ENCODE data around the gene CASQ1.

Gene CASQ1

DNA sequence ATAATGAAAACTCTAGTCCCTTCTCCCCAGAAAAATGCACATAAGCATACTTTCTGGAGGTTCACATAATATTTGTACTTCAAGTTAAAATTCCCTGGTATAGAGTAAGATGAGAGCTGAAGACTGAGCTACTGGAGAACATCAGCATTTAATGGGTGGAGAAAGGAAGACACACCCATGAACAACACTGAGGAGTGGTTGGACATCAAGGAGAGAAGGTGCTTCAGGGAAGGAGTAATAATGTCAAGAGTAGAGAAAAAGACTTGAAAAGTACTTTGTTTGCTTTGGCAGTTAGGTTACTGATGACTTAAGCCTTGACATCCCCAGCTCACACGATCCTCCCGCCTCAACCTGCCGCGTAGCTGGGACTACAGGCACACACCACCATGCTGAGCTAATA lies 36.7 kb downstream of the CASQ1 start:
- DNase-seq: no peak

DNA sequence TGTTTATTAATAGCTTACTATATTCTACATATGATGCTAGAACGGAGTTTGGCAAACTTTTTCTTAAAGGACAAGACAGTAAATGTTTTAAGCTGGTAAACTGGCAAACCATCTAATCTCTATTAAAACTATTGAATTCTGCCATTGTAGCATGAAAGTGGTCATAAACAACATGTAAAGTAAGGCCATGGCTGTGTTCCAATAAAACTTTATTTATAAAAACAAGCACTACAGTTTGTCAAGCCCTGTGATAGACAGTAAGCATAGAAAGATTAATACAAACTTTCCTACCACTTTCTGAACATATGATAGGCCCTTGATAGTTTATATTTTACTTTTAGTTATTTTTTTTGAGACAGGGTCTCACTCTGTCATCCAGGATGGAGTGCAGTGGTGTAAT lies 37.2 kb downstream of the CASQ1 start:
- no peak for DNase-seq

DNA sequence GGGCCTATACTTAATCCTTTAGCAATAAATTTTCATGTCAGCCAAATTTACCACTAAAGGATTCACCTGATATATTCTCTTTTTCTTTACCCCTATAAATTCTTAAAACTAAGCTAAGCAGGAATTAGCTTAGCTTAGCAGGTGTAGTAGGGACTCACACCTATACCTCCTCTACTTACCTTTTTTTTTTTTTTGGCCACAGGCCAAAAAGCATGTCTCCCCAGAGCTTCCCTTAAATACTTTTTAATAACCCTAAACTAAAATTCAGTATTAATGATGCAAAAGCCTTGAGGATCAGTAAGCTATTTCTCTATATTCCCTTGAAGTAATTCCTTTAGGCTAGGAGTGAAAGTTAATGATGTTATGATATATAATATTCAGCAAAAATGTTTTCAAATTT lies 38.1 kb downstream of the CASQ1 start:
- no peak for DNase-seq

DNA sequence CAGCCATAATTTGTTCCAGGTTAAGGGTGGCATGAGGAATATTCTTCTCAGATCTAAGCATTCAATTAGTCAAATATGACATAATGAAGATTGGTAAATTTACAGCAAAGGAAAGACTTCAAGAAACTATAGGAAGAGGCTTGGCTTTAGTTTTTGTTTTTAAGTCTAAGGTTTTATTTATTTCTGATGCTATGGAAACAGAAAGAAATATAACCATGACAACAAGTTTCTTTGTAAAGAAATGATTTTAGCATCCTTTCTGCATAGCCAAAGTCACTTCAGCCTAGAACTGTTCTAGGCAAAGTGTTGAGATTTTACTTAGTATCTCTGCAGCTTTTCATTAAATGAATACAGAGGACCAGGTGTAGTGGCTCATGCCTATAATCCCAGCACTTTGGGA lies 42.5 kb downstream of the CASQ1 start:
- DNase-seq: no peak

DNA sequence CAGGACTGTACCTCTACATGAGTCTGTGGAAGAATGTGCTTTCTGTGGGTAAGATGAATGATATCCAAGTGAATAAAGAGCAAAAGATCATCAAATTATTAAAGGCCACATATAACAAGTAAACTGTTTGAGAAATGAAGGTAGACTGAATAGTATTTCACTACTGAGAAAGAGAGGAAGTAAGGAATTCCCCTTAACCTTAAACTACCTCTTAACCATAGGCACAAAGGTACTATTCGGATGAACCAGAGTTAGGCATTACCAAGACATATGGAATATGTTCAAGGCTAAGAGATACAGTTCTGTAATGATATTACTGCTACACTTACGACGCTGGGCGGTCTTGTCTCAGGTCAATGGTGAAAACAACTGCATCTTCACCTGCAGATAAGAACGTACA lies 46.4 kb downstream of the CASQ1 start:
- no peak for DNase-seq

DNA sequence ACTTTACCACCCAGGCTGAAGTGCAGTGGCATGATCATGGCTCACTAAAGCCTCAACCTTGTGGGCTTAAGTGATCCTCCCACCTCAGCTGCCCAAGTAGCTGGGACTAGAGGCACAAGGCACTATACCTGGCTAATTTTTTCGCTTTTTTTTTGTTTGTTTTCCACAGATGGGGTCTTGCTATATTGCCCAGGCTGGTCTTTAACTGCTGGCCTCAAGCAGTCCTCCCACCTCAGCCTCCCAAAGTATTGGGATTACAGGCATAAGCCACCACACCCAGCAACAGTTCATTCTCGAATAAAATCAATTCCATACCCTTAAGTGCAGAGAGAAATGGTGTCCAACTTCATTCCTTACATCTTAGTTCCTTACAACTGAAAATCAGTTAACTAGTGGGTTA lies 47.2 kb downstream of the CASQ1 start:
- no peak for DNase-seq

DNA sequence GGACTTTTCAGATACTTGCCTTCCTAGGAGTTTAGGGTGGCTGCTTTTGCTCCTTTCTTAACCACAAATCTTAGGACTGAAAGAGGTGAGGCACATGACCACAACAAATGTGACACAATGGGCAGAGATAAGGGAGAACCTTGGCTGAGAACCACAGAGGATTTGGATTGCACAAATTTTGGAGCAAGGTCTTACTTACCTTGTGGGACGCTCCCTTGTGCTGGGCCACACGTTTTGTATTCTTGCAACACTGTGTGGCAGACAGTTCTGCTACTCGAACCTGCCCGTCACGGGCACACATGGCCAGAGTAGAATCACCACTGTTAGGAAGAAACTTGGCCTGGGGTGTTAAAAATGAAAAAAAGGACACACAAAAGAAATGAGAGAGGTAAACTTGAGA lies 48.0 kb downstream of the CASQ1 start:
- no peak for DNase-seq

DNA sequence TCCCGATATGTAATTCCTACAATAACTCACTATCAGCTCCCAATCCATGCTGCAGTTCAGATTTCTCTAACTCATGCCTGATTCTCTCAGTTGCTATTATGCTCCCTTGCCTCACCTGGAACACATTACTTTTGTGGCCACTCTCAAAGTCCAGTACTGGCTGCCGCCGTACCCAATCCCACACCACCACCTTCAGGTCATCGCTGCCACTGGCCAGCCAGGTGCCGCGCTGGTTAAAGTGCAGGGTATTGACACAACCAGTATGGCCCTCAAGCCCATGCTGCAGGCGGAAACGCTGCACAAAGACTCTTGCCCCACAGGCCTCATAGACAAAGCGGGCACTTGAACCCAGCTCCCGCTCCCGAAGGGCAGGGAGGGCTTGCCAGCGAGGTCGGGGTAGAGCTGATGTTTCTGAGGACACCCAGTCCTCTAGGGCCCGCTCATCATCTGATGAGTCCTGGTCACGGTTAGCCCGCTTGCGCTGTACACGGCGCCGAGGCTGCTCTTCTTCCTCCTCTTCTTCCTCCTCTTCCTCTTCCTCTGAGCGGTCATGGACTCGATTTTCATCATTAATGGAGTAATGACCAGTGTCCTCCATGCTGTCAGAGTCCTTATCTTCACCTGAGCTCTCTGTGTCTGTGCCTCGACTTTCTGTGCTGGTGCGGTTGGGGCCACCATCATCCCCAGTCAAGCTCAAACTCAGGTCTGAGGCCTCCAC lies 49.4 kb downstream of the CASQ1 start:
- DNase-seq: no peak

DNA sequence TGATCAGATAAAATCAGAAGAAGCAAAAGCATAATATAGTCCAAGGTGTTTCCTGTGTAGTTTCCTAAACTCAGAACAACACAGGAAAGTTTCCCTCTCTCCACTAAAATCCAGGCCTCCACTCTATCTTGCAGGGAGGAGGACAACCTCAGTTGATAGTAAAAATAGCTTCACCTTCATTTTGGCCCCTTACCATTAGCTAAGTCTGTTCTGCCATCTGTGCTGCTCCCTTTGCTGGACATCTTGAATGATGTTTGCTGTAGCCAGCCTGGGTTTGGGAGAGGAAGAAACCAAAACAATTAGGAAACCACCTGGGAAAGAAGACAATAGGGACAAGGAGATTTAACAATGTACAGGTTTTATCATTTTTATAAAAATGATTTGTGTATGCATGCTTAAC lies 53.4 kb downstream of the CASQ1 start:
- DNase-seq: no peak

DNA sequence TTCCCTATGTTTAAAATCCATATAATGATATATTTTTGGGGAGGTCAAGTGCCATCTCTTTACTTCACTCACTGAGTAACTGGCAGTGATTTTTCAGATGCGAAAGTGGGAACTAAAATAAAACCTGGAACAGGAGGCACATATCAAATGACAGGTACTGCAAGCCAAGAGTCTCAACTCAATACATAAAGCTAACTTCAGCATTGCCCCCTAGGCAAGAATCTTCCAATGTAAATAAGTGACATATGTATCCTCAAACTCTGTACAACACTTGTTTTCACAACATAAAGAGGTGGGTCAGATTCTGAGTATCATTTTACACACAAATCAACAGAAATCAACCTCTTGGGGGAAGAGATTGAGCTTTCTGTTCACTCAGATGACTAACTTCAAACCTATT lies 53.8 kb downstream of the CASQ1 start:
- DNase-seq: no peak

DNA sequence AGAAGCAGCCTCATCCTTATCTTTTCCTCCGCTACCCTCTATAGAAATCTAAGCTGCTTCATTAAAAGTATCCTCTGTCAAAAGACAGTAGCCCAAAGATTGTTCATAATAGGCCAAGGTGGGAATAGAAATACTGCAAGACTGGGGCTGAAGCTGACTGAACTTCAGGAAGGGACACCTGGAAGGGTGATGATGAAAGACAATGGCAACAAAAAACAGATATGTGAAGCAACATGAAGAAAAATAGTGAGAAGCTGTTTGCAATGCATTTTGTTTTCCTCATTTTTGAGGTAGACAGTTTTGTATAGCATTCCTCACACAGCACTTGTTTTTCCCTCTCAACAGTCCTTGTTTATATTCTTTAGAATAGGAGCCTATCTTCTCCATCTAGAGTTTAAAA lies 55.1 kb downstream of the CASQ1 start:
- DNase-seq: no peak

DNA sequence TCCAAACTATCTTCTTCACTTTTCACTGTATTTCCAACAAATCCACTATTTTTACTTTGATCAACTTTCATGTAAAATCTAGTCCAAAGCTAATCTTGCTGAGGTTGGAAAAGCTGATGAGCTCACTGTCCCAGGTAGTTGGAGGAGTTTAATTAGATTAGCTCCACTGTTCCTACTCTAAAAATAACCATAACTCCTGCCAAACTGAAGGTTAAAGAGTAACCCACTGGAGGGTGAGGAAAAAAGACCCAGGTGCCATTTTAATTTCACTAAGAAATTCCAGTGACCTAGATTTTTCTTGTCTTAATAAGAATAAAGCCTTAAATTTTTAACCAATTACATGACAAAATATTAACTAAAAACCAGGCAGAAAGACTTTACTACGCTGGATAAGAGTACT lies 56.7 kb downstream of the CASQ1 start:
- DNase-seq: no peak

DNA sequence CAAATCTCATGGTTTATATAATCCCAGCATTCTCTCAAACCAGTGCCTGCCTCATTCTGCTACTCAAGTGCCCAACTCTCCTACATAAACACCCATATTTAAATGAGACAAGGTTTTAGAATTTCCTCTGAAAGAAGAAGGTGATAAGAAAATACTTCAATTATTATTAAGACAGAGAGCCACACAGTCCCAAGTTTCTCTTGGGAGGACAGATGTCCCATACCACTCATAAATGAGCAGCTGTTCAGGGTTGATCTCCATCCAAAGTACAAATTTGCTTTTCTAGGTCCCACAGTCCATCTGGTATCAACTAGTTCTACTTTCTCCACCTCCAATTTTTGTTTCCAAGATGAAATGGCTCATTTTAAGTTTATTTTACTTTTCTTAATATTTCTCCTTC lies 60.6 kb downstream of the CASQ1 start:
- no peak for DNase-seq

Data from NCI-H1417 treated with DMSO at 0.1 percent for 48 hours (cell line).